ENCODE results near the gene CITED1.

- TF ChIP-seq POLR2AphosphoS5 (IDR thresholded peaks at IDR 0.05; ENCODE audit: borderline replicate concordance, low read depth, low read length) (no peak), FOXP2 (optimal IDR thresholded peaks at IDR 0.05; ENCODE audit: control extremely low read depth, extremely low read length, insufficient read depth) (no peak), EZH2 (IDR thresholded peaks at IDR 0.05) (no peak)
Observed at GRCh38 chrX:72271812-72272211, 33.9 kb downstream of the CITED1 start.

All from SK-N-MC (cell line).